NCI-H2196 treated with DMSO at 0.1 percent for 48 hours (cell line): ENCODE measurements around the gene HRCT1.
"Not testable (repeated sequence)": the region's sequence is repeated elsewhere in the genome, so short reads cannot be mapped to it uniquely, and the experiment has no call there.

ENCODE experiments used
- DNase-seq: peaks from one replicate; lab custom pipeline; 2025; ENCODE audit not compliant: unreplicated experiment; lab: John Stamatoyannopoulos, UW

Gene HRCT1

DNA sequence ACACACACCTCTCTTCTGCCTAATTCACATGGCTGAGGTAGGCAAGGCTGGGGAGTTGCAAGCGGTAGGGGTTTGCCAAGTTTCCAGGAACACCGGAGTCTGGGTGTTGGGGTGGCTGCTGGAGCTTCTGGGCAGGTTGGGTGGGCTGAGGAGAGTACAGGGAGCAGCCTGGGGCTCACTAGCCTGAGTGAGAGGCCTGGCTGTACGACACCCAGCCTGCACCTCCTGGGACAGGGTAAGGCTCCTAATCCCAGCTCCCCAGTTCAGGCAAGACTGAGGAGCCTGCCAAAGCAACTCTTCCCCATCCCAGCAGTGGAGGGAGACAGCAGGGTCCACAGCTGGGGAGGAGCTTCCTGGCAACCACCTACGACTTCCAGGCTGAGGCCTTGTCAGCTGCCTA, 11.3 kb downstream of the HRCT1 start:
- DNase-seq = no peak

DNA sequence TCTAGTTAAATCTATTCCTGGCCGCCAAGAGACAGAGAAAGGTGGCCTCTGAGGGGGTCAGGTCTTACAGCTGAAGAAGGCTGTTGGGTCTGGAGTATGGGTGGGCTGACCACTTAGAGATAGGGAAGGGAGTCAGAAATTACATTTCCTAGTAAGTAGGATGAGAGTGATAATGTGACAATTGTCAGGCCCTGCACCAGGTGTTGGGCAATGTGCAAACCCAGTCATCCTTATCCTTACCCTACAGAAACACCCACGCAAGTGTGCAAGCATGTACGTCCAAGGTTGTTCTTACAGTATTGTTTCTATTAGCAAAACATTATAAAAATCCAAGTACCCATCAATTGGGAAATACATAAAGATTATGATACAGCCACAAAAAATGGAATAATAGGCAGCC, 12.8 kb downstream of the HRCT1 start:
- no peak for DNase-seq

DNA sequence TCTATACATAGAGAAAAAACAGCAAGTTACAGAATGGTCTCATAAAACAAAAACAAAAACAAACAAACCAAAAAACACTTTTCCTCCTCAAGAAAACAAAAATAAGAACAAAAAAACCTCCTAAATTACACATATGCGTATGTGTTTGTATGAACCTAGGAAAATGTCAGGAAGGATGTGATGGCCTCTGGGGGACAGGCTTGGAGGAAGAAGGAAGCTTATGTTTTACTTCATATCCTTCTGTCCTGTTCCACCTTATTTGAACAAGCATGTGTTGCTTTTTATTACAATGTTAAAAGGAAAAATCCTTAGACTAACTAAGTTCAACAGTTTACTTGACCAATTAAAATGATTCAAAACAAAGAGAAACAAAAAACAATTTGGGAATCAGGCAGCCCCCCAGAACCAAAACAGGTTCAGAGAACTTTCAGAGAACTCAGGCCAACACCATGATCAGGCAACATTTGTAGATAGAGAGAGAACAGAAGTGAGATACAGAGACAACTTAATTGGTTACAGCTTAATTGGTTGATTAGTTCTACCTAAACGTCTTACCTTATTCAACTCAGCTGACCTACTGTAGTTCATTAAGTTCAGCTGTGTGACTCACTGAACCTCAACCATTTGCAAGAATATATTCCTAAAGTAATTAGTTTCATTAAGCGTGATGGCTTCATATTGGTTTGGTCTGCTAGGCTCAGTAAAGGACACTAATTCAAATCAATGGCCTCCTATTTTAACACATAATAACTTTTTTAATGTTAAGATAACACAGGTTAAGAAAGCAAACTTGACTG, 13.4 kb downstream of the HRCT1 start:
- DNase-seq = no peak

DNA sequence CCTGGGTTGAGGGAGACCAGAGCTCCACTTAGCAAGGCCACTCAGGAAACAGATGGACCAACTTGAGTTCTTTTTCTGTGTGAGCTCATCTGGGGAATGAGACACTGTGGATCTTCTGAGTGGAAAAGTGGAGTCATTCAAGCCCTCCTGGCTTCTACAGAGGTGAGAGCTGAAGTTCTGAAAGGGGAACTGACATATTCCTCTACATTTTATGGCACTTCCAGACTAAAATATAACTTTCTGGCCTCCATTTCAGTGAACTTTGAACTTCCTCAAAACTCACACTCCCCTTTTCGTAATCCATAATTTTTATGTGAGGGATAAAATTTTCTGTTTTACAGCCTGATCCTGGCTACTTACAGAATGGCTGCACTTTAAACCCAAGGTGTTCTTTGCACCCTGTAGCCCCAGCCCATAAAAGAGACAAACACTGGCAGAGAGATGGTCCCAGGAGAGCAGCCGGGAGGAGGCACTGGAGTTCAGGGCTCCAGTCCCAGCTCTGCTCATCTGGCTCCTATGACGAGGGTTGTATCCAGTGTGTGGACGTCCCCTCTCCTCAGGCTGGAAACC, 14.1 kb downstream of the HRCT1 start:
- DNase-seq = no peak

DNA sequence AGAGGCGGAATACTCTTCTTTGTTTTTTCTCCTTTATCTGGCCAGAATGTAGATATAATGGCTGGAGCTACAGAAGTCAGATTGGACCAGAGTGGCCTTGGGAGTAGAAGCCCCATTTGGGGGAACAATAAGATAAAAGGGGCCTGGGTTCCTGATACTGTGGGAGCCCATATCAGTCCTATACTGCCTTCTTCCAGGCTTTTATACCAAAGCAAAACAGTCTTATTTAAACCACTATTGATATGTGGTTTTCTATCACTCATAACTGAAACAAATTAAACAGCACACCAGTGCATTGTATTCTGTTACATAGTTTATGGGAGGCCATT, 17.6 kb downstream of the HRCT1 start:
- DNase-seq = no peak

DNA sequence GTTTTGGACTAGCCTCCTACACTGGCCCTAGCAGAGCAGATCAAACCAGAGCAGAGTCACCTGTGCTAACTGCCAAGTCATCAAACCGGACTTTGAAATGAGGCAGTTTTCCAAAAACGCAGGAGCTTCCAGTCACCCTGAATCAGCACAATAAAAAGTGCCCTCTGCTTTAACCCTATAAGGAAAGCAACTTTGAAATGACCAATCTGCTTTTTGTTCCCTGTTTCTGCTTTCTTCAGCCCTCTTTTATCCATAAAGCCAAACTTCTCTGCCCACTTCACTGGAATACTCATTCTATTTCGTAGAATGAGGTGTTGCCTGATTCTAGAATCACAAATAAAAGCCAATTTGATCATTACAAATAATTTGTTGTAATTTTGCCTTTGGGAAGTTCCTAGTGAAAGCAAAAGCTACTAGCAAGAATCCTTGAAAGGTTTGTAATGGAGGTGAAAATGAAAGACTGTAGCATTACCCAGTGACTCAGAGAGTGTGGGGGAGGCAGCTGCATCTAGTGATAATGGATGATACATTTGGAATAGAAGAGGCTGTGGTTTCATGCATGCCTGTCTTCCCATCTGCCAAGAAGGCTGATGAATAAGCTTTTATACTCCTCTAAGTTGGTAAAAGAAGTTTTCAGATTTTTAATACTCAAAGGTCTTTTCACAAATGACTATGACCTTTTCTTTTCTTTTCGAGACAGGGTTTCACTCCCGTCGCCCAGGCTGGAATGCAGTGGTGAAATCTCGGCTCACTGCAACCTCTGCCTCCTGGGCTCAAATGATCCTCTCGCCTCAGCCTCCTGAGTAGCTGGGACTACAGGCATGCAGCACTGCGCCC, 18.1 kb downstream of the HRCT1 start:
- DNase-seq = no peak

DNA sequence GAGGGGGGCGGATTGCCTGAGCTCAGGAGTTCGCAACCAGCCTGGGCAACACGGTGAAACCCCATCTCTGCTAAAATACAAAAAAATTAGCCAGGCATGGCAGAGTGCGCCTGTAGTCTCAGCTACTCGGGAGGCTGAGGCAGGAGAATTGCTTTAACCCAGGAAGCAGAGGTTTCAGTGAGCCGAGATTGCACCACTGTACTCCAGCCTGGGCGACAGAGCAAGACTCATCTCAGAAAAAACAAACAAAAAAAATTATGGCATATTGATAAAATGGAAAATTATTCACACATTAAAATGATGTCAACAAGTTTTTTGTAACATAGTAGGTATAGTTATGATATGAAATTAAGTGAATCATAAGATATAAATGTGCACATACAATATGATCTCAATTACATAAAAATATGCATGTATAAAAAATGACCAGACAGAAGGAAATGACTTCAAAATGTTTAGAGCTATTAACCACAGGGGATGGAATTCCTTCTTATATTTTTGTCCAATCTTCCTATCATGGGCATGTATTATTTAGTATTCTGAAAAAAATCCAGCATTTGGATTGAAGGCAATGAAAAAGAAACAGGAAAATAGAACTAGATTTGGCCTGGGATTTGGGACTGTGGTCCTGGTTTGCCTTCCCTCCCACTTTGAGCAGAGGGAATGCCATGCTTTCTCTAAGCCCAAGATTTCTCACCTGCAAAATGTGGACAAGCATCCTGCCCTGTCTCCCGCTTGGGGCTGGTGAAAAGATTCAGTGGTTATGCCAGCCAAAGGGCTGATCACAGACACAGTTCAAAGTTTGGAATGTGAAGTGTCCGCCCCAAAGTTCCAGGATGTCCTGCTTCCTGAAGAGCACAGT, 22.8 kb downstream of the HRCT1 start:
- DNase-seq = no peak

DNA sequence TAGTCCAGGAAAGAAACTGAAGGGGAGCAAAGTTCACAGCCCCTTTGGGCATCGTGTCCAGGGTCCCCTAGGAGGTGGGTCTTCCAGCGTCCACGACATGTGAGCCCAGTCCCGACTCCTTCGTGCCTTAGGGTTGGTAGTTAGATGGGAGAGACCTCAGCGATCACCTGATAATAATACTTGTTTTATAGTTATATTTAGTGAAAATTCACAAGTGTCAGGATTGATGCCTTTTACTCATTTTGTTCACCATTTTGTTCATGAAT, 23.4 kb downstream of the HRCT1 start:
- no peak for DNase-seq

DNA sequence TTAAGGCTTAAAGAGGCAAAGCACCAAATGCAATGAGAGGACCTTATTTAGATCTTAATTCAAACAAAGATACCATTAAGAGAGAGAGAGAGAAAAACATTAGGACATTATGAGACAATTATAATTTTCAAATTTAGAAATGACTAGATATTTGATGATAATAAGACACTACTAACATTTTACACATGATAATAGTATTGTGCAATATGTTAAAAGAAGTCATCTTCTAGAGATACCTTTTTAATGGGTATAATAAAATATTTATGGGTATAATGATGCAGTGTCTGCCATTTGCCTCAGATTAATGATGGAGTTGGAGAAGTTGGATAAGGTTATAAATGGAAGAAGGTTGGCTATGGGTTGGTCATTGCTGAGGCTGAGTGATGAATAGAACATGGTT, 24.5 kb downstream of the HRCT1 start:
- no peak for DNase-seq

DNA sequence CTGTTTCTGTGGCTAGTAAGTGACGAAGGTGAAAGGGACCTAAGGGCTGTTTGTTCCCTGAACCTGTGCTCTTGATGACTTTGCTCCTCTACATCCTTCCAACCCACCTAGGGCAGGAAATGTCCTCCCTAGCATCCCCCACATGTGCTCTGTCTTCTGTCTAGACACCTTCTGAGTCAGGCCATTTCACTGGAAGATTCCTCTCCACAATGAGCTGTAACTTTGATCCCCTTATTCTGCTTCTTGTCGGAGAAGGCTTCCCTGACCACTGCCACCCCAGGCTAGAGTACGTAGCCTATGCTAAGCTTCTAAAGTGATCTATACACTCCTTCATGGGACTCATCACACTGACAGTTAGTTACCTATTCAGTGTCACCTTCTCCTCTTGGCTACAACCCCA, 25.0 kb downstream of the HRCT1 start:
- no peak for DNase-seq

DNA sequence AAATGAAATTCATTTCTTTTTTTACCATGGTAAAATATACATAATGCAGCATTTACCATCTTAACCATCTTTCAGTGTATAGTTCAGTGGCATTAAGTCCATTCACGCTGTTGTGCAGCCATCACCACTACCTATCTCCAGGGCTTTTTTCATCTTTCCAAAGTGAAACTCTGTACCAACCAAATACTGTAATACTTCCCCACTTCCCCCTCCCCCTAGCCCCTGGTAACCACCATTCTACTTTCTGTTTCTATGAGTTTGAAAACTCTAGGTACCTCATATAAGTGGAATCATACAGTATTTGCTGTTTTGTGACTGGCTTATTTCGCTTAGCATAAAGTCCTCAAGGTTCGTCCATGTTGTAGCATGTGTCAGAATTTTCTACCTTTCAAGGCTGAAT, 26.7 kb downstream of the HRCT1 start:
- no peak for DNase-seq

DNA sequence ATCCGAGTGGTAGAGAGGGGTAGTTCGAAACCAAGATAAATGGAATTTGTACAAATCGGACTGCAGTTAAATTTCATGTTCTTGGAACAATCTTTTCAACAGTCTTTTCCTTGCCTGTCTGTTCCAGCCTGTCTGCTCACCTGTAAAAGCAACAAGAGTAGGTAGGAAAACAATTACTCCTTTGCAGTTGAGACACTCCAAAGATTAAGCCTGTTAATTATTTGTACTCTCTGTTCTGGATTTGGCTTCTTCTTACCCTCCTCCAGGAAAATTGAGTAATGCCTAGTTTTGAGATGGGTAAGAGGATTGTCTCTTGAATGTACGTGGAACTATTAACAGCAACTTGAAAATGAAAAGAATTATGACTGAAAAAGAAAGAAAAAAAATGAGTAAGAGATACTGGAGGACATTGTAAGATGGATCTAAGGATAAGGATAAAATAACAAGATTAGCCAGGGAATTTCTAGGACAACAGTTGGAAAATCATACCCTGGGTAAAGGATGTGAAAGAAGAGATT, 27.6 kb downstream of the HRCT1 start:
- no peak for DNase-seq

DNA sequence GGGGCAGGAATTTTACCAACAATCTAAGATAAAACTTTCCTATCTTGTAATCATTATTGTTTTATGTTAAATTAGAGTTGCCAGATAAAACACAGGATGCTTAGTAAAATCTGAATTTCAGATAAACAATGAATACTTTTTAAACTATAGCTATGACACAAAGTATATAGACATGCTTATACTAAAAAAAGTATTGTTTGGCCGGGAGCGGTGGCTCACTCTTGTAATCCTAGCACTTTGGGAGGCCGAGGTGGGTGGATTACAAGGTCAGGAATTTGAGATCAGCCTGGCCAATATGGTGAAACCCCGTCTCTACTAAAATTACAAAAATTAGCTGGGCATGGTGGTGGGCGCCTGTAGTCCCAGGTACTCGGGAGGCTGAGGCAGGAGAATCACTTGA, 28.1 kb downstream of the HRCT1 start:
- DNase-seq = not testable (repeated sequence)

DNA sequence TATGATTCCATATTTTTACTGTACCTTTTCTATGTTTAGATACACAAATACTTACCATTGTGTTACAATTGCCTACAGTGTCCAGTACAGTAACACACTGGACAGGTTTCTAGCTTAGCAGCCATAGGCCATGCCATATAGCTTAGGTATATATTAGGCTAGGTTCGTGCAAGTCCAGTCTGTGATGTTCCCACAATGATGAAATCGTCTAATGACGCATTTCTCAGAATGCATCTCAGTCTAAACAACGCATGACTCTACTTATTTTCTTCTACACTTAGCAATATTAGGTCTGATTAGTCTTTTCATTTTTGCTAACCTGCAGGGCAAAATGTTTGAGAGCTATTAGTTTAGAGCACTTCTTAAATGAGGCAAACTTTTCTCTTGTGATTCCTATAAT, 29.3 kb downstream of the HRCT1 start:
- DNase-seq = no peak

DNA sequence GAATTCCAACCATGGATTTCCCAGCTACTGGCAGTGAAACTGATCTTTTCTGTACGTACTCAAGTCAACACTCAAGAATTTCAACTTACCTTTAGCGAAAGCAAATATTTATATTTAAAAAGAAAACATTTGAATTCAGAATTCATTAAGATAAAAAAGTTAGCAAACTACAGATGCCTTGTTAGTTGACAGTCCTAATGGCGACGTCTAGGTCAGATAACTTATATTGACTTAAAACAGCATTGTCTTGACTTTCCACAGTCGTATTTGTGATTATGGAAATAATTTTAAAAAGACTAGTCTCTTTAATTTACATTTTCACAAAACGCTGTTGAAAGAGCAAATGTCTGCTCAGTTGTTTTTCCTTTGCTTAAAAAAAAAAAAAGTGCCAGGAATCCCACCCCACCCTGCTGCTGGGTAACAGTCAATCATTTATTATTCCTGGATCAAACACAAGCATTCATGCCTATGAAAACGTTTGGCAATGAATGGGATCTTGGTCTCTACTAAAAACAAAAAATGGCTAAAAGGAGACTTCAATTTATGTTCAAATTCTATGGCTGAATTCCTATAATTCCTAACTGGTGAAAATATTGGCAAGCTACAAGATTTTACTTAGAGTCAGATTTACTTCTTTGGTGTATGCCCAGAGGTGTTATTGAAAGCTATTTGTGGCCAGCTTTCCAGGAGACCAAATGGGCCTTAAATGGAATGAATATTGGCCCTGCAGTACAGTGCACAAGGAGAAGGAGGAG, 29.9 kb downstream of the HRCT1 start:
- DNase-seq = no peak

DNA sequence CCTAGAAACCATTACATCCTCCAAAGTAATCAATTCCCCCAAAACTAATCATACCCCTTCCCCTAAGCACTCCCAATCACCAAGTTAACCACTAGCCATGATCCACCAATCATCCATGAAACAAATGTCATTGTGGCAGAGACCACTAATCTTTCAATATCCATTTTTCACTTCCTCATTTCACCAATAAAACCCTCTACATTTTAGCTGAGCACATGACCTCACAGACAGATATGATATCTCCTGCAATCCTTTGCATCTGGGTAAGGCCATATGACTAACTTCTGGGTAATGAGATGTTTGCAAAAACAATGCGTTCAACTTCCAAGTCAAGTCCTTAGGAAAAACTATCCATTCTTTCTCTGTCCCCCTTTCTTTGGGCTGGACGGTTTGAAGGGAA, 31.2 kb downstream of the HRCT1 start:
- no peak for DNase-seq

DNA sequence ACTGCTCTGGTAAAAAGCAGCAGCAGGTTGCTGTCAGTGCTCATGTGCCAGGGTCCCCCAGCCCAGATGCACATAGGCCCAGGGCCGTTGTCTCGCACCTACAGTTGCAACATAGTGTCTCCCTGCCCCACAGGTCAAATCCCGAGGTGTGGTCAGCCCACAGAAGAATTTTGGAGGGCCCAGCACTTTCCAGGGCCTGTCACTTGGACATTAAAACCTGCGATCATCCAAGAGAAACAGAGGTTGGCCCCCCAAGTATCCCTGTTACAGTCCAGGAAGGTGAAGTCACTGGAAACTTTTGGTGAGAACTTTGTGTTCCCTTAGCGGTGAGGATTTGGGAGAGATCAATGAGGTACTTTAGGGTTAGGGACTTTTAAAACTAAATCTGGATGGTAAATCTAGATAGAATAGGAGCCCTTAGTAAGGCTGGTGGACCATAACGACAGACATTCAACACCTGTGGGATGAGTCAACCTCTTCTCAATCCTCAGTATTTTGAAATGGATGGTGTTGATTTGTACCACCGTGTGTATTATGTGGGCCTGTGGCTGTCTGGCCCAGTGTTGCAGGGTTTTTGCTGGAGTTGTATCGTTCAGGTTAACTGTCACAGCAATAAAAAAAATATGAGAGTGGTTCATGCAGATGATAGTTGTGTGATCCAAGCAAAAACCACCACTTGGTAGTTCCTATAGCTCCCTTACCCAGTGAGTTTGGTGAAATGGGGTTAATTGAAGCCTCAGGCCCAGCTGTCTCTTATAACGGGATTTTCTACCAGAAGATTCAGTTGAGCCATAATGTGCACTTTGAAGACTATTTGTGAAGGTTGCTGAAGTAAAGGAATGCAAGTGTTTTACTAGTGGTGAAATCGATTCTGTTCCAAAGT, 32.7 kb downstream of the HRCT1 start:
- no peak for DNase-seq

DNA sequence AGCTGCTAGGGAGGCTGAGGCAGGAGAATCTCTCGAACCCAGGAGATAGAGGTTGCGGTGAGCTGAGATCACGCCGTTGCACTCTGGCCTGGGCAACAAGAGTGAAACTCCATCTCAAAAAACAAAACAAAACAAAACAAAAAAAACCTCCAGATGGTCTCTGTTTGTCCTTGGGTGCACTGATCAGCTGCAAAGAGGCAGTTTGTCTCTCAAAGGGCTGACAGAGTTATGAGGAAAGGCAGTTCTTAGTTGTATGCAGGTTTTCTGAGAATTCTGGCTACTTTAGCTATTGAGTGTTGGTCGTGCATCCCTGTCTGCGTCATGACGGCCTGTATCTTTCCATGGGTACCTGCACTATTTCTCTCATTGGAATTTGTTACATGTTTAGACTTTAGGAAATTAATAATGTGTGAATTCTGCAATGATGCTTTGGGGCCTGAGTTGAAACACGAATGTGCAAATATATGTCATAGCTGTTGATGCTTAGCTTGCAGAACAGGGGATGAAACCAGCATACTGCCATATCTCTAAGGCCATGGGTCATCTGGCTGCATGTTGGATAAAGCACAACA, 33.8 kb downstream of the HRCT1 start:
- no peak for DNase-seq
